HTERT RPE-1 (cell line): ENCODE measurements around the gene XPA.
"Not testable (repeated sequence)": the region's sequence is repeated elsewhere in the genome, so short reads cannot be mapped to it uniquely, and the experiment has no call there.

Experiments
- in situ Hi-C: fragments of 300-500 bp; cut with MboI; formaldehyde crosslinking; loops from 4 replicates; pipeline ENCODE4 v1.14.3; 2020; ENCODE audit warnings: low sequenced_read_pairs

Gene XPA

DNA sequence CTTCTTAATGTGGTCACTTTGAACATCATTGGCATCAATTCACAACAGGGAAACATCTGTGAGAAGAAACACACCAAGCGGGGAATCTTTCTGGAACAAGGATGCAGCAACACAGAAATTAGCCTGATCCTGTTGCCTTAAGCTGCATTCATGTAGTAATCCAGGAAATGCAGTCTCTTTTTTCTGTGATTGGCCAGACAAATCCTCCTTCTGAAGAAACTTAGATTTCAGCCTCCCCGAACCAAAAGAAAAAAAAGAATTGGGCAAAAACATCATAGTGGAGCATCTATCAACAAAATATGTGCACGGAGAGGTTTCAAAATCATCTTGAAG is 7.2 kb upstream of the XPA start:
- in situ Hi-C loops = no loop called here

DNA sequence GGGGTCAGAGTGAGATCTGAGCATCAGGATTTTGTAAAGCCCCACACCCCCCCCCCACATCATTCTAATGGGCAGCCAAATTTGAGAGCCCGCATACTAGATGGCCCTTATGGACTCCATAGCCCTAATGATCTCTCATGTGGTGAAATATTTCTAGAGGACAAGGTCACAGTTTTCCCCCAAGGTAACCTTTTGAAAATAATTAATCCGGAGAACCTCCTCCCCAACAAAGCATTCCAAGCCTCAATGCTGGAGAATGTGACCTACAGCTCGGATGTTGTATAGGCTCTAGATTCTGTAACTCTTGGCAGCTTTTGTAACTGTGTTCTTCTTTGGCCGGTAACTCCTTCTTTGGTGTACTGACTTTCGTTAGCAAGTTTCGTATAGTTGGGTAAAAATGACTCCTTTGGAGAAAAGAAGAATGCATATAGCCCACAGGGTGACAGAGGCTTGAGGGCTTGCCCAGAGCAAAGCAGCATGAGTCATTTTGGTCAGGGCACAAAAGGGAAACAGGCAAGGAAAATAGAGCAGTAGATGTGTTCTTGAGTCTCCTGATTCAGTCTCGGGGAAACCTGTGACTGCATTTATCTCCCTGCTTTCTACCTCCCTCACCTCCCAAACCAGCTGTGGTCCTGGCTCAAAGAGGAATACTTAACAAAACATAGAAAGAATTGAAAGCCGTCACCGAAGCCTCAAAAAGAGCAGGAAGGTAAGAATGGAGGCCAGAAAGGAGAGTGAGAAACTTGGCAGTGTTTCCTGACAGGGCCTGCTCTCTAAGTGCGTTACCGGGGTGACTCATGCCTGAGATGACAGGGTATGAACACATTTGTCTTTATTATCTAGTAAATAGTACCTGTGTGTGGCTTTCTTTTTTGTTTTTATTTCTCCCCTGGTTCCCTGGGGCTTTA is 6.6 kb upstream of the XPA start:
- in situ Hi-C loops = no loop called here

GRCh38 chr9:97699824-97700223 is 2.7 kb upstream of the XPA start:
- in situ Hi-C loops = not testable (repeated sequence)

DNA sequence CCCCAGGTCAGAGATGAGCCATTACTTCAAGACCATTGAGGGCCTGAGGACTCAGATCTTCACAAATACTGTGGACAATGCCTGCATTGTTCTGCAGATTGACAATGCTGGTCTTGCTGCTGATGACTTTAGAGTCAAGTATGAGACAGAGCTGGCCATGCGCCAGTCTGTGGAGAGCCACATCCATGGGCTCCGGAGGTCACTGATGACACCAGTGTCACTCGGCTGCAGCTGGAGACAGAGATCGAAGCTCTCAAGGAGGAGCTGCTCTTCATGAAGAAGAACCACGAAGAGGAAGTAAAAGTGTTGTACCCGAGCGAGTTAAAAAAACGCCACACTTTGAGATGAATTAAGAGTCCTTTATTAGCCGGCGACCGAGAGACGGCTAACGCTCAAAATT is 2.1 kb upstream of the XPA start:
- in situ Hi-C loops = not testable (repeated sequence)

- in situ Hi-C loops = no loop called here
Observed at GRCh38 chr9:97698865-97699264, 1.7 kb upstream of the XPA start.

DNA sequence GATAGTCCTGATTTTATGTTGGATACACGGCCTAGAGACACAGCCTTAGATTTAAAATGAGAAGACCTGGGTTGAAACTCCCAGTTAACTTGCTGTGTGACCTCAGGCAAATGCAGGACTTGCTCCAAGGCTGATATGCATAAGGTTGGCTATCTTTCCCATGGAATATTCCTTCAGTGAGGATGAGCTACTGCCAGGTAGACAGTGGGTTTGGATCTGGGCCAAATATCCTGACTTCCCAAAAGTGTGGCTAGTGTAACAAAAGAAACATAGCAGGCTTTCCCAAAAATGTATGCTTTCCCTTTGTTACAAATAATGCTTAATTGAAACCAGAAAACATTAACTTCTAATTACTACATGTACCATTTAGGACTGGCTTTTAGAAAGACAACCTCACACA is 697 bp upstream of the XPA start:
- in situ Hi-C loops = no loop called here

GRCh38 chr9:97695995-97696802 is 941 bp downstream of the XPA start:
- in situ Hi-C loops = no loop called here

DNA sequence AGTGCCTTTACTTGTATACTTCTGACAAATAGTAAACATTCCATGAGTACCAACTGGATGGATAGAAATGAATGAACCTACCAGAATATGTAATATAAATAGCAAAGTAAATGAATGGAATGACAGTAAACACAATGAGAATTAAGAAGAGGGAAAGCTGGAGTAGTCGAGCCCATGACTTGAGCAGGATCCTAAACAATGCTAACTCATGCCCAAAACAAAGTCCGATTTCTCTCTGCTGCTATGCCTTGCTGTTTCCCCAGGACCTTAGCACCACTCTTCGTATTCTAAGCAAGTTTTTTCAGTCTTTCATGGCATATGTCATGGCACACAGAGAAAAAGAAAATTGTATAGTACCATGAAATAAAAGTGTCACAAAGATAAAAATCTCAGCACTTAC is 1.8 kb downstream of the XPA start:
- in situ Hi-C loops = no loop called here

GRCh38 chr9:97694769-97695168 is 2.4 kb downstream of the XPA start:
- in situ Hi-C loops = no loop called here

DNA sequence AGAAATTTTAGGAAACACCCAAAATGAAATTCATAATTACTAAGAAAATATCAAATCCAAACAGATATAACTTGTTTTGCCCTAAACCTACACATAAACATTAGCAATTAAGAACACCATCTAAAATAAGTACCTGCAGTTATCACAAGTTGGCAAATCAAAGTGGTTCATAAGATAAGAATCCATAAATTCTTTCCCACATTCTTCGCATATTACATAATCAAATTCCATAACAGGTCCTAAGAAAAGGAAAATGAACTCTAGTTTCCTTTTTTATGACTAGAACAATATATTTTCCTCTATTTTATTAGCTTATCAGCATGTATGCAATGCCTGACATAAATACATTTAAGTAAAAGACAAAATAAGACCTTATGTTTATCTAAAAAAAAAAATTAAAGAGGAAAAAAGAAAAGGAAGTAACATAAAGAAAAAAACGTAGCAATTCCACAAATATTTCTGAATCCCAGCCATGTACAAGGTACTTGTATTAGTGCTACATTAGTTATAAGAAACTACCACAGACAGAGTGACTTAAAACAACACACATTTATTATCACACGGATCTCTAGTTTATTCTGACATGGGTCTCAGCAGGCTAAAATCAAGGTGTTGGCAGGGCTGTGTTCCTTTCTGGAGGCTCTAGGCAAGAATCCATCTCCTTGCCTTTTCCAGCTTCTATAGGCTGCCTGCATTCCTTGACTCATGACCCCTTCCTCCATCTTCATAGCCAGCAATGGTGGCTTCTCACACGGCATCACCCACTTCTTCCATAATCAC is 7.5 kb downstream of the XPA start:
- in situ Hi-C loops = no loop called here

GRCh38 chr9:97688654-97689053 is 8.5 kb downstream of the XPA start:
- in situ Hi-C loops = no loop called here

GRCh38 chr9:97682242-97682641 is 14.9 kb downstream of the XPA start:
- in situ Hi-C loops = no loop called here

DNA sequence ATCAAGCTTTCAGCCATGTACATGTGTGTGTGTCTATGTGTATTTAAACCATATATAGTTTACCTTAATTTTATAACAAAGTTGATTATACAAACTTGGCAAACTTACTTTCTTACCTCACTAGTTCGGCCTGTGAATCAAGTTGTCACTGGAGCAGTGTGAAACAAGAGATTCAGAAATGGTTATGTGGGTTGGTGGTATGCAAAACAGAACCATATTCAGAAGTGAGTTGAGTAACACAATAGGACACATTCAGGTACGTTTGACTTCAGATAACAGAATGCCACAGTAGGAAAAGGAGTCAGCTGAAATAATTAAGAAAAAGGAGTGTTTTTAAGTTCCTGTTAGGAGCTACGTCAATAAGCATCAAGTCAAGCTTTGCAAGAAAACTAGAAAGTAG is 21.5 kb downstream of the XPA start:
- in situ Hi-C loops = no loop called here

GRCh38 chr9:97673922-97674321 is 23.2 kb downstream of the XPA start:
- in situ Hi-C loops = no loop called here

DNA sequence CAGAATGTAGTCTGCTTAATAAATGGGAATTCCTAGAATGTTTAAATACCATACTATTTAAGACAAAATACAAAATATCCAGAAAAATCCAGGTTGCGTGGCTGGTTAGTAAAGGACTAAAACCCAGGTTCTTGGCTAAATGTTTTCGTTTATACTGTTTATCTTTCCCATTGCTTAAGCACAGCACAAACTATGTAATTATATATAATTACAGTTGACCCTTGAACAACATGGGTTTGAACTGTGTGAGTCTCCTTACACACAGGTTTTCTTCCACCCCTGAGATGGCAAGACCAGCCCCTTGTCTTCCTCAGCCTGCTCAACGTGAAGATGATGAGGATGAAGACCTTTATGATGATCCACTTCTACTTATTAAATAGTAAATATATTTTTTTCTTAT is 24.7 kb downstream of the XPA start:
- in situ Hi-C loops = no loop called here

GRCh38 chr9:97670586-97670985 is 26.6 kb downstream of the XPA start:
- in situ Hi-C loops = no loop called here

DNA sequence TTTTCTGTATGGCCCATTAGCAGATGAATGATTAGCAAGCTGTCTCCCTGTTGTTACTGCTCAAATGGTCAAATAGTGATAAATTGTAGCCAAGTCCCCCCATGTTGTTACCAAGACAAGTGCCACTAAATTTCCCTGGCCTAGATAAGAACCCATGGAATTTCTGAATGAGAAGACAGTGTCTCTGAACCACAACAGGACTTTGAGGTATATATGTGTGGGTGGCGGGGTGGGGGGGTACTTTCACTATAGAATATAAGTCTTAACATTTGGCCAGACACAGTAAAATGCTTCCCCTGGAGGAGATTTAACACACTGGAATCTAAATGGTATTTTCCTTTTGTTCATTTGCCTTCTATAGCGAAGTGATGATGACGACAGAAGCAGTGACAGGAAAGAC is 28.7 kb downstream of the XPA start:
- in situ Hi-C loops = no loop called here

GRCh38 chr9:97666907-97667686 is 30.0 kb downstream of the XPA start:
- in situ Hi-C loops = no loop called here

DNA sequence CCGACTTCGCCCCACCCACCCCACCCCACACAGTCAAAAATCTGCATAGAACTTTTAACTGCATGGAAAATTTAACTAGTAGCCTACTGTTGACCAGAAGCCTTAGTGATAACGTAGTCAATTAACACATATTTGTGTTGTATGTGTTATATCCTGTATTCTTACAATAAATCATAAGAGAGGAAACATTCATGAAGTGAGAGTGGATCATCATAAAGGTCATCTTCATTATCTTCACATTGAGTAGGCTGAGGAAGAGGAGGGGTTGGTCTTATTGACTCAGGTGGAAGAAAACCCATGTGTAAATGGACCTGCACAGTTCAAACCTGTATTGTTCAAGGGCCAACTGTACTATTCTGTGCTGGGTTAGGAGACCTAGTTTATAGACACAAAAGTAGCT is 31.4 kb downstream of the XPA start:
- in situ Hi-C loops = no loop called here

DNA sequence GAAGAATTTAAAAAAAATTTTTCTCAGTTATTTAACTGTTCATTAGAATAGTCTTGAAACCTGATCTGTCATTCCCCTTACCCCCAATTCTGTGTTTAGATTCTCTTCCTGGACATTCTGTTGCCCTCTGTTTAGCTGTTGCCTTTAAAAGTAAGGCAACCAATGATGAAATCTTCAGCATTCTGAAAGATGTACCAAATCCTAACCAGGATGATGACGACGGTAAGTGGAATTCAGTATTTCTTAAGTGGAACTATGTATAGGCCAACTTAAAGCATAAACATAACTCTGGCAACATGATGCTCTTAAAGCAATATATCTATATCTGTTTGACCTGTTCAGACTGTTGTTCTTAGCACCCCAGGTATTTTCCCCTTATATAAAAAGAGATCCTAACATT is 36.3 kb downstream of the XPA start:
- in situ Hi-C loops = no loop called here

GRCh38 chr9:97660340-97660739 is 36.8 kb downstream of the XPA start:
- in situ Hi-C loops = no loop called here
